ENCODE measurements around the gene LRP1B.

DNA sequence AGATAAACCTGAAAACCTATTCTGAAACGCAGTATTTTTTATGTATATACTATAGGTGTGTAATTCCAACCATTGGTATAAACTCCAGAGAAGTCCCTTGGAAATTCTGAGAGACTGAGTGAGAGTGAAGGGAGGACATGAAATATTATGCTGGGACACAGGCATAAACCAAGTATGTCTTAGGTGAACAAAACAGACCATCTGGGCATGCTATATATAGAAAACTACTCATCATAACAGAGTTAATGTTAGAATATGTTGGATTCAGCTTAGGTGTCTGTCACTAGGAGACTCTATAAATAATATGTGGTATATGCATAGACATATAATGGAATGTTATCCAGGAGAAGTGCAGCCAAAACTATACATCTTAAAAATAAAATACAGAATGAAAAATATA, 282.6 kb downstream of the LRP1B start:
- TF ChIP-seq, protein P1, sequence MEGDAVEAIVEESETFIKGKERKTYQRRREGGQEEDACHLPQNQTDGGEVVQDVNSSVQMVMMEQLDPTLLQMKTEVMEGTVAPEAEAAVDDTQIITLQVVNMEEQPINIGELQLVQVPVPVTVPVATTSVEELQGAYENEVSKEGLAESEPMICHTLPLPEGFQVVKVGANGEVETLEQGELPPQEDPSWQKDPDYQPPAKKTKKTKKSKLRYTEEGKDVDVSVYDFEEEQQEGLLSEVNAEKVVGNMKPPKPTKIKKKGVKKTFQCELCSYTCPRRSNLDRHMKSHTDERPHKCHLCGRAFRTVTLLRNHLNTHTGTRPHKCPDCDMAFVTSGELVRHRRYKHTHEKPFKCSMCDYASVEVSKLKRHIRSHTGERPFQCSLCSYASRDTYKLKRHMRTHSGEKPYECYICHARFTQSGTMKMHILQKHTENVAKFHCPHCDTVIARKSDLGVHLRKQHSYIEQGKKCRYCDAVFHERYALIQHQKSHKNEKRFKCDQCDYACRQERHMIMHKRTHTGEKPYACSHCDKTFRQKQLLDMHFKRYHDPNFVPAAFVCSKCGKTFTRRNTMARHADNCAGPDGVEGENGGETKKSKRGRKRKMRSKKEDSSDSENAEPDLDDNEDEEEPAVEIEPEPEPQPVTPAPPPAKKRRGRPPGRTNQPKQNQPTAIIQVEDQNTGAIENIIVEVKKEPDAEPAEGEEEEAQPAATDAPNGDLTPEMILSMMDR (conservative IDR thresholded peaks at IDR 0.05 in 1 of 2, IDR thresholded peaks at IDR 0.05 in 1 of 2; ENCODE audit: low read depth in 1 of 2, low read length in 2 of 2) = no peak
- no peak for TF ChIP-seq EZH2 (IDR thresholded peaks at IDR 0.05; ENCODE audit: low read length, missing control alignments)

Data from fibroblast of lung (primary cell).